Inflammatory macrophage (primary cell): ENCODE measurements around the gene SLC47A1.
"Not testable (repeated sequence)": the region's sequence is repeated elsewhere in the genome, so short reads cannot be mapped to it uniquely, and the experiment has no call there.

Experiments
- DNase-seq, 2 donors: peaks; one replicate each; pipeline ENCODE4 v3.0.0-alpha.2; 2020 to 2022
- total RNA-seq, 18 experiments: gene quantifications; one replicate each; lab custom pipeline; 2026; ENCODE audit warnings: mixed read lengths in 6 of 18, inconsistent platforms in 2 of 18; lab: John Stamatoyannopoulos, UW

The SLC47A1 gene, protein sequence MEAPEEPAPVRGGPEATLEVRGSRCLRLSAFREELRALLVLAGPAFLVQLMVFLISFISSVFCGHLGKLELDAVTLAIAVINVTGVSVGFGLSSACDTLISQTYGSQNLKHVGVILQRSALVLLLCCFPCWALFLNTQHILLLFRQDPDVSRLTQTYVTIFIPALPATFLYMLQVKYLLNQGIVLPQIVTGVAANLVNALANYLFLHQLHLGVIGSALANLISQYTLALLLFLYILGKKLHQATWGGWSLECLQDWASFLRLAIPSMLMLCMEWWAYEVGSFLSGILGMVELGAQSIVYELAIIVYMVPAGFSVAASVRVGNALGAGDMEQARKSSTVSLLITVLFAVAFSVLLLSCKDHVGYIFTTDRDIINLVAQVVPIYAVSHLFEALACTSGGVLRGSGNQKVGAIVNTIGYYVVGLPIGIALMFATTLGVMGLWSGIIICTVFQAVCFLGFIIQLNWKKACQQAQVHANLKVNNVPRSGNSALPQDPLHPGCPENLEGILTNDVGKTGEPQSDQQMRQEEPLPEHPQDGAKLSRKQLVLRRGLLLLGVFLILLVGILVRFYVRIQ
- 5.7 to 43.3 (median 21.7) reads per million in 18 experiments for total RNA-seq

DNA sequence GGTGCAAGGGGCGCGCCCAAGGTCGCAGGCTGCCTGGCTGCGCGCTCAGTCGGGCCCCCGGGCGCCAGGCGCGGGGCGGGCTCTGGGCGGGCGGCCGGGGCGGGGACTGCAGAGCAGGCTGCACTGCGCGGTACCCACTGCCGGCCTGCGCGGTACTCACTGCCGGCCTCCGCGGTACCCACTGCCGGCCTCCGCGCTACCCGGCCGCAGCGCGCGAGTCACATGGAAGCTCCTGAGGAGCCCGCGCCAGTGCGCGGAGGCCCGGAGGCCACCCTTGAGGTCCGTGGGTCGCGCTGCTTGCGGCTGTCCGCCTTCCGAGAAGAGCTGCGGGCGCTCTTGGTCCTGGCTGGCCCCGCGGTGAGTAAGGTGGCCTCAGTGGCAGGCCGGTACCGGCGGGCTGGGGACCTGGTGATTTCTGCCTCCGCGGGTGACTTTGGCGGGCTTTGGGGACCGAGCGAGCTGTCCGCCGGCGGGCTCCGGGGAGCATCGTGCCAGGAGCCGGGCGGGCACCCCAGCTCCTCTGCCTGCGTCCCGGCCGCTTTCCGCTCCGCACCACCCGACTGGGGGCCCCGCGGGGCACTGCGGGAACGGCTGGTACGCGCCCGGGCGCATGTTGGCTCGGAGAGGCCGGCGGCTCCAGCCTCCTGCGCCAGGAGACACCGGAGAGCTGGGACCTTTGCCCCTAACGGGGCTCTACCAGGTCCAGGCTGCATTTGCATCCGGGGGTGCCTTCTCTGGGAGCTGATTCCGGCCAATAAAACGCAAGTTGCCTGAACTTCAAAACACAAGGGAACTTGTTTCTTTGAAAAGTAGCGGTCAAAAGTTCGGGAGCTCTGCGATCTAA, at the start of gene SLC47A1:
Gene SLC47A1 (plus strand): TSS at position 137 of the 844 bp plus-strand sequence. CDS start 86 bp downstream, at position 223.
- DNase-seq = peak; percentile 15 to 58

DNA sequence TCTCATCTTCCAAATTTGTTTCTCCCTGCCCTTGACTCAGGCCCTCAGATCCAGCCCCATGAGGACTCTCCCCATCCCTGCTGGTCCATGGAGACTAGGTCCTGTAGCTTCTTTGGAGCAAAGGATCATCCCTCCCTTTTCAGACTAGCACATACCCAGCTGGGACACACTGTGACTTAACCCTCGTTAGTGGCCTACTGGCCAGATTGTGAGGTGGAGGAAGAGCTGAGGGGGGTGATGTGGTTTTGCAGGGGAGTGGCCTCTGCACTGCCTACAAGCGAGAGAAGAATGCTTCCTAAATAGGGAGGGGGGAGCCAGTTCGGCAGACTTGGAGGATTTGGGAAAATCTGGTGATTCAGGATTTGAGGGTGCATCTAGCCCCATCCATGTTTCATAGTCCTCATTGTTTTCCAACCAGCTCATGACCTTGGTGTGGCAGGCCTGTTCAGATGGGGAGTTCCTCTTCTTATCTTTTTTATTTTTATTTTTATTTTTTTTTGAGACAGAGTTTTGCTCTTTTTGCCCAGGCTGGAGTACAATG, 47.8 kb upstream of the SLC47A1 start:
- no peak for DNase-seq

- no peak for DNase-seq
Observed at GRCh38 chr17:19486351-19487023, 47.2 kb upstream of the SLC47A1 start.

DNA sequence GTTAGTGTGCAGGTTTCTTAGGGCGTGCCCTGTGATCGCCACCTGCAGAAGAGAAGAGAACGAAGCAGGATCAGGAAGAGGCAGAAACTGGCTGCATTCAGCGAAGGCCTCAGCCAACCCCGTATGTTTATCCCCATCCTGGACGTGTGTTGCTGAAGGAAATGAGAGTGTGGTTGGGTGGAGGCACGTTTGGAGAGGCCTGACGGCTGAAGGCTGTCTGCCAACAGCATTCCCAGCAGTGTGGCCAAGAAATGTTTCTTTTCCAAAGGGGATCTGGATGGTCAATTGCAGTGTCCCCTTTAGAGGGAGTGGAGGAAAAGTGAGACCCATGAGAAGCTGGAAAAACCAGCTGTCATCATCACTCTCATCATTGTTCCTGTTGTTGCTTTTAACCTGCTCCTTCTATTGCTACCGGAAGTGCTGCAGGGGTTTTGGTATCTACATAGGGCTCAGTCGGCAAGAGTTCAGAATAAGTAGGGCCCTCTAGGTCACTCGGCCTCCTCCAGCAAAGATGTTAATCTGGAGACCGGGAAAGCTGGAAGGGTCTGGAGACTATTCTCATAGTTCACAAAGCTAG, 46.5 kb upstream of the SLC47A1 start:
- DNase-seq = no peak

DNA sequence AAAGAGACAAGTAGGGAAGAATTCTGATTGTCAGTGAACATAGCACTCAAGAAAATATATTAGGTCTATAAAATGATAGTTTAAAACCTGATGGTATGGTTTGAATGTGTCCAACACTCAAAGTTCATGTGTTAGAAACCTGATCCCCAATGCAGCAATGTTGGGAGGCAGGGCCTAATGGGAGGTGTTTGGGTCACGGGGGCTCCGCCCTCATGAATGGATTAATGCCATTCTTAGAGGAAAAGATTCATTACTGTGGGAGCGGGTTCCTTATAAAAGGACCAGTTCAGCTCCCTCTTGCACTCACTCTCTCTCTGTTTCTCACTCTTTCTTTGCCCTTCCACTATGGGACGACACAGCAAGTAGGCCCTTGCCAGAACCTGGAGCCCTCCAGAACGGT, 41.5 kb upstream of the SLC47A1 start:
- no peak for DNase-seq

GRCh38 chr17:19494961-19495806, 38.5 kb upstream of the SLC47A1 start:
- no peak for DNase-seq

- DNase-seq = peak; percentile 15 to 62
Observed at GRCh38 chr17:19495828-19496528, 37.7 kb upstream of the SLC47A1 start.

- DNase-seq = no peak
Observed at GRCh38 chr17:19497624-19498023, 36.0 kb upstream of the SLC47A1 start.

- DNase-seq = no peak
Observed at GRCh38 chr17:19501219-19501618, 32.4 kb upstream of the SLC47A1 start.

DNA sequence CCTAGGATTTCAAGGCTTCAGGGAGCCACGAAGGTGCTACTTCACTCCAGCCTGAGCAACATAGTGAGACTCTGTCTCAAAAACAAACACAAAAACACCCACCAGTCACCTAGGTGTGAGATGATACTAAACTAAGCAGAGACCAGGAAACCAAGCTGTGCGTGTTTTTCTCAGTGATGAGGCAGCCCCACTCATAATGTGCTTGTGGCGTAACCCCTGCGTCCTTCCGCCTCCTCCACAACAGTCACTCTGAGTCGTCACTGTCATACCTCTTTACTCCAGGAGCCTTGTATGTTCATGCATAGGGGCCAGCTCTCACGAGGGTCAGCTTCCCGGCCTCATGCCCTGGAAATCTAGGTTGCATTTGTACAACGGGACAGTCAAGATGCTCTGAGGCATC, 31.1 kb upstream of the SLC47A1 start:
- DNase-seq = peak in 1 of 2 donors; percentile 43

DNA sequence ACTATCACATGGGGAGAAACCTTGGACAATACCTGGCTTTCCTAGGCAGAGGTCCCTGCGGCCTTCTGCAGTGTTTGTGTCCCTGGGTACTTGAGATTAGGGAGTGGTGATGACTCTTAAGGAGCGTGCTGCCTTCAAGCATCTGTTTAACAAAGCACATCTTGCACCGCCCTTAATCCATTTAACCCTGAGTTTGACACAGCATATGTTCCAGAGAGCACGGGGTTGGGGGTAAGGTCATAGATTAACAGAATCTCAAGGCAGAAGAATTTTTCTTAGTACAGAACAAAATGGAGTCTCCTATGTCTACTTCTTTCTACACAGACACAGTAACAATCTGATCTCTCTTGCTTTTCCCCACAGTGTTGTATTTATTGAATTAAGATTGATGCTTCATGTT, 28.1 kb upstream of the SLC47A1 start:
- DNase-seq = not testable (repeated sequence)

GRCh38 chr17:19507775-19508576, 25.7 kb upstream of the SLC47A1 start:
- peak; percentile 80 to 81 for DNase-seq

DNA sequence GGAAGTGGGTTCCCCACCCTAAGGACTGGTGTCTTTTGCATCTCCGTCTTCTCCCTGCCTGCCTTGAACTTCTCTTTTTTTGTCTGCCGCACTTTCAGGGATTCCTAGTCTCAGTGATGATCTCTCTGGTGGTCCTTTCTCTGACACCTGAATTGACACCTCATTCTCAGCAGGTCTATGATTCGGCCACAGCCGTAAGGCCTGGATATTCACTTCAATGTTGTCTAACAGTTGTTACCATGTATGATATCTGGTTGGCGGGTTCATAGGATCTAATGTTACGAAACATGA, 25.1 kb upstream of the SLC47A1 start:
- no peak for DNase-seq

DNA sequence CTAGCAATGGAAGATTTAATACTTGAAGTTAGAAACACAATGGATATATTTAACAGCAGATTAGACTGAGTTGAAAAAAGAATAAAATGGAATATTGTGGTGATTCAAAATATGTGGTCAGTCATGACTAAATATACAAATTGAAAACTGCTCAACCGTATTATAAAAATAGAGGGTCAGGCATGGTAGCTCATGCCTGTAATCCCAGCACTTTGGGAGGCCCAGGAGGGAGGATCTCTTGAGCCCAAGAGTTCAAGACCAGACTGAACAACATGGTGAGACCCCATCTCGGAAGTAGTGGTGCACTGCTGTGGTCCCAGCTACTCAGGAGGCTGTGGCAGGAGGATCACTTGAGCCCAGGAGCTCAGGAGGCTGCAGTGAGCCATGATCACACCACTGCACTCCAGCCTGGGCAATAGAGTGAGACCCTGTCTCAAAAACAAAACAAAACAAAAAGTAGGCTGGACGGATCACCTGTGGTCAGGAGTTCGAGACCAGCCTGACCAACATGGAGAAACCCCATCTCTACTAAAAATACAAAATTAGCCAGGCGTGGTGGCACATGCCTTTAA, 24.3 kb upstream of the SLC47A1 start:
- DNase-seq = not testable (repeated sequence)

- DNase-seq = no peak
Observed at GRCh38 chr17:19510903-19511302, 22.8 kb upstream of the SLC47A1 start.

GRCh38 chr17:19513897-19514488, 19.7 kb upstream of the SLC47A1 start:
- DNase-seq = peak; percentile 80 to 82

DNA sequence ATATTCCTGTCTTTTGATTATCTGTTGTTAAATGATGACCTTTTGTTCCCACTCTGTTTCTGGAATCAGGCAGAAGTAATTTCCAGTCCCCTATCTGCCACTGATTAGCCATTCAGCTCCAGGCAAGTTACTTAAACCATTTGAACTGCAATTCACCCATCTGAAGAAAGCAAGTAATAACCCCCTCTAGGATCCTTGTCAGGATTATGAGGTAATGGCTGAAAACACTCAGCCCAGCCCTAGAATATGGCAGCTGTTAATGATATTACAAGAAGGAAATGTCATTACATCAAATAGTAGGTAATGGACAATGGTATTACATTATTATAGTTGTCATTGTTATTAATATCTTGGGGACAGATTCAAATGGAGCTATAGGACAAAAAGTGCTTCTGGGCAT, 16.0 kb upstream of the SLC47A1 start:
- no peak for DNase-seq

DNA sequence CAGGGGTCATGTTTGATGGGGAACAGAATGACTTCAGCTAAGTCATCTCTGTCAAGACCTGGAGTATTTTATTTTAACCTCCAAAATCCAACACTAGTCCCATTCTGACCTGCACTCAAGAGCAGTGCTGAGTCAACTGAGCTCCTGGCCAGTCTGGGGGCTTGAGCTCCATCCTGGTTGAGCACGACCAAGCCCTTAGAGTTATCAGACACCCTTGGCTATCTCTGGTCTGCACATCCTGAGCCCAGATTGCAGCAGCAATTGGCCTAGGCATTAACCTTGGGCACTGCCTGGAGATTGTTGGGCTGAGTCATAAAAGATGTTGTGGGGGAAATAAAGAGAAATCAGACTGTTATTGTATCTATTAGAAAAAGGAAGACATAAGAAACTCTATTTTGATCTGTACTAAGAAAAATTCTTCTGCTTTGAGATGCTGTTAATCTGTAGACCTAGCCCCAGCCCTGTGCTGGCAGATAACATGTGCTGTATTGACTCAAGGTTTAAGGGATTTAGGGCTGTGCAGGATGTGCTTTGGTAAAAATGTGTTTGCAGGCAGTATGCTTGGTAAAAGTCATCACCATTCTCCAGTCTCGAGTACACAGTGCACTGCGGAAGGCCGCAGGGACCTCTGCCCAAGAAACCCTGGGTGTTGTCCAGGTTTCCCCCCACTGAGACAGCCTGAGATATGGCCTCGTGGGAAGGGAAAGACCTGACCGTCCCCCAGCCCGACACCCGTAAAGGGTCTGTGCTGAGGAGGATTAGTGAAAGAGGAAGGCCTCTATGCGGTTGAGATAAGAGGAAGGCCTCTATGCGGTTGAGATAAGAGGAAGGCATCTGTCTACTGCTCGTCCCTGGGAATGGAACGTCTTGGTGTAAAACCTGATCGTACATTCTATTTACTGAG, 14.0 kb upstream of the SLC47A1 start:
- peak; percentile 20 to 37 for DNase-seq
